ENCODE results near the gene TCF7L1. TPM values are rescaled to one million over a fixed set of nuclear protein-coding genes. Genes with fewer than 3 reads are reported as not detected.
"Not testable (repeated sequence)": the region's sequence is repeated elsewhere in the genome, so short reads cannot be mapped to it uniquely, and the experiment has no call there.

The TCF7L1 gene
- total RNA-seq, 2 experiments from 2014 or later, result not detected

DNA sequence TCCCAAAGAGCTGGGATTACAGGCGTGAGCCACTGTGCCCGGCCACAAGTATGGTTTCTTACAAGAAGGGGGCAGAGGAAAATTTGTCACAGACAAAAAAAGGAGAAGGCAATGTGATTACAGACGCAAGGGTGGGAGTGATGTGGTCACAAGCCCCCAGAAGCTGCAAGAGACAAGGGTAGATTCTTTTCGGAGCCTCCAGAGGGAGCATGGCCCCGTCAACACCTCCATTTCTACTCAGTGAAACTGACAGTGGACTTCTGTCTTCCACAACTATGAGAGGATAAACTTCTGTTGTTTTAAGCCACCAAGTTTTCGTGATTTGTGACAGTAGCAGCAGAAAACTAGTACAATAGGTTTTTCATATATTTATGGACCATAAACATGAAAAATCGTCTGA lies 2.1 kb upstream of the TCF7L1 start:
- CTCF ChIA-PET, result no interaction called here

GRCh38 chr2:85132397-85132796 lies 795 bp upstream of the TCF7L1 start:
- ChIA-PET POLR2A (no interaction called here), CTCF (interaction anchor here (0.8 to 1.1 kb wide), 2 partner anchors 25 to 164 kb away, joined by 3 read pairs; no protein-coding TSS in a partner anchor)

More for the DNA sequence above, 2.1 kb upstream of the TCF7L1 start:
- POLR2A ChIA-PET, result no interaction called here

GRCh38 chr2:85133751-85134254 lies 611 bp downstream of the TCF7L1 start:
- POLR2A ChIA-PET, result no interaction called here
- CTCF ChIA-PET, result no interaction called here

DNA sequence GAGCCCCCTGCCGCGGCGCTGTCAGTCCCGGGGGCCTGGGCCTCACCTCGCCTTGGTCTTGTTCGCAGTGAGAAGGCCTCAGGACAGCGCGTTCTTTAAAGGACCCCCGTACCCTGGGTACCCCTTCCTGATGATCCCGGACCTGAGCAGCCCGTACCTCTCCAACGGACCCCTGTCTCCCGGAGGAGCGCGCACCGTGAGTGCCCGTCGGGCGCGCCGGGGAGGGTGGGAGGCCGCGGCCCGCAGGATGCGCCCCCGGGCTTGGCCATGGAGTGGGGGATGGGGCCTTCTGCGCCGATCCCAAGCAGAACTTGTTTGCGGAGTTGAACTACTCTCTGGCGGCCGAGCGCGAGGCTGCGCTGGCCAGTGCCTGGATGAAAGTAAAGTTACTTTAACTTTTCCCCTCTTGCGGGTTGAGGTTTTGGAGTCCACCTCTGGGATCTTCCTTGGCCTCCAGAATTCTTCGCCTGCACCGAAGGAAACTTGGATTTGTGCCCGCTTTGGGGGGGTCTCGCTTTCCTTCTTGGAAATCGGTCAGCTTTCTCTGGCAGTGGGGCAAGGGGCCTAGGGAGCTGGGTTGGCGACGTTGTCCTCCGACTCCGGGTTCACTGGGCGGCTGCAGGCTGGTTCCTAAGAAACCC lies 1.2 kb downstream of the TCF7L1 start:
- POLR2A ChIA-PET, result no interaction called here

GRCh38 chr2:85134896-85135659 lies 1.9 kb downstream of the TCF7L1 start:
- CTCF ChIA-PET, result no interaction called here

More for the DNA sequence above, 1.2 kb downstream of the TCF7L1 start:
- CTCF ChIA-PET, result no interaction called here

DNA sequence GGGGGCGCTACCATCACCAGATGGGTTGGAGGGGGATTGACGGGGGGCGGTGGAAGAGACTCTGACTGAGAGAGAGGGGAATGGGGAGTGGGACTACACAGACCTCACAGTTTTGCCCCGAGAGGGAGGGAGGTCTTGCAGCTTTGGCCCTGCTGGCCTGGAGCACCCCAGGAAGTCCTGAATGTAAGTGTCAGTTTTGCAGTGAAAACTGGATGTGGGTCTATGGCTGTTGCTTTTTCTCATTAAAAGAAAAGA lies 2.4 kb downstream of the TCF7L1 start:
- POLR2A ChIA-PET, result no interaction called here
- CTCF ChIA-PET, result no interaction called here

More at GRCh38 chr2:85134896-85135659, 1.9 kb downstream of the TCF7L1 start:
- POLR2A ChIA-PET, result no interaction called here

DNA sequence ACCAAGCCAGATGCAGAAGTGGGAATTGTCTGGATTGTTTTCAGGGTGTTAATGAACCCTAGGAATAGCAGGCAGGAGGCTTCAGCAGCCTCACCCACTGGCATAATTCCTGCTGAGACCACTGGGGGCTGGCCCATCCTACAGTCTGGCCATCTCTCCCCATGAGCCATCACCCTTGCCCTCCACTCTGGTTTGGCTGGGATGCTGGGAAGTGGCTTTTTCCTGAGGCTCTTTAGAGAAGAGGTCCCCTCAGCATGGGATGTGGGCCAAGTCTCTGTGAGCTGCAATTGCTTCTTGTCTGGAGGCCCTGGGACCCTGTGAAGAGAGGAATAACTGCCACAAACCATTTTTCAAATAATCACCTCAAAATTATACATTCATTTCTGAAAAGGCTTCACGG lies 4.0 kb downstream of the TCF7L1 start:
- ChIA-PET POLR2A (no interaction called here), CTCF (no interaction called here)

GRCh38 chr2:85143463-85144082 lies 10.4 kb downstream of the TCF7L1 start:
- CTCF ChIA-PET, result interaction anchor here (0.5 kb wide), 1 partner anchor 1747 kb away, joined by 4 read pairs; no protein-coding TSS in a partner anchor
- POLR2A ChIA-PET, result no interaction called here

DNA sequence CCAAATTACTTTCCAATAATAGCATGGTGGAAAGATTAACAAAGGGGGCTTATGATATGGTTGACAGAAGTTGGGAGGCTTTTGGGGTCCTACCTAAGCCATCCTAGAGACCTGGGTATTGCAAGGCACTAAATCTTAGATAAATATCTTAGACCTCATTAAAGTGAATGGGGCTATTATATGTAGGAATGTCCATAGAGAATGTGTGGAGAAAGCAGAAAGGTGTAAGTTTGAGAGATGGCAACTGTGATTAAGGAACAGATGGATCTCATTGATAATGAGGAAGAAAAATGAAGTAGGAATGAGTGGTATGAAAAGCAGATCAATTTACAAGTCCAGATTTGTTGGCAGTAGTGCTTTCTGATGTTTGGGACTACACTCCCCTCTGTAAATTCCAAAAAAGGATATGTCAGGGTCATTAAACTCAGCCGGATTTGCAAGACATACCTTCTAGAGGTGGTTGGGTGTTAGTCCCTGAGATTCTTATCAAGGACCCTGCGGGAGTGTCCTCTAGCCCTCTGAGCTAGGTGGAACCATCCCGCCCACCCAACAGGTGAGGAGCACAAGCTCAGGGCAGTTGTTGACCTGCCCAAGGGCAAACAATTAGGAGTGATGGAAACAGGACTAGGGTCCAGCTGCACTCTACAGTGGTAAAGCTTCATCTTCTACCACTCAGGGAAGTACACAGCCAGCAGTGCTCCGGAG lies 12.1 kb downstream of the TCF7L1 start:
- CTCF ChIA-PET, result no interaction called here
- POLR2A ChIA-PET, result no interaction called here

DNA sequence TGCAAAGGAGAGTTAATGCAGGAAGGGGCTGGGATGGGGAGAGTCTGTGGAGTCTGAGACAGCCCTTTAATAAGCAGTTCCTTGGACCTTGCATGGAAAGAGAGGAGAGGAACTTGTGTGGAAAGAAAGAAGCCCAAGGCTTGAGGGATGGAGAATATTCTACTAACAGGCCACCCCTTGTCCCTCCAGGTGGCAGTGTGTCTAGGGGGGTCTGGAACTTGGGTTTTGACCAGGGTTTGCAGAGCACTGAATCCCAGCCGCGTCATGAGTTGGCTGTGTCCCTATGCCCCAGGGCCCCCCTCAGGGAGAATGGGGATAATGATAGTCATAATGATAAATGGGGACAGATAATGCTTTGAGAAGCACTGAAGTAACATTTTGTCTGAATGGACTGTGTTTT lies 15.0 kb downstream of the TCF7L1 start:
- POLR2A ChIA-PET, result no interaction called here
- CTCF ChIA-PET, result no interaction called here

DNA sequence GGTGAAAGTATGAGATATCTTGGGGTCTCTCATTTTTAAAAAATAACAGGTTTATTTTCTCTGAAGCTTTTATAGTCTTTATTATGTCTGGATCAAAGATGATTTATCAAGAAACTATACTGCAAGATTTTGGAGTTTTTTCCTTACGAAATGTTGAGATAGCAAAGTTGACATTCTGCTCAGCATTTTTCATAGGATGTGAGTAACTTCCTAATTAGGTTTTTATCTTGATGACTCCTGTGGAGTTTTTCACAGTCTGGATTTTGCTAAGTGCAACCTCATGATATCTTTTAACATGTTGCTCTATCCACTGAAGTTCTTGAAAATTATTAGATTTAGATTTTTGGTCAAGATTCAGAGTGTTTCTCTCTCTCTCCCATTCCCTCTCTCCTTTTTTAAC lies 17.8 kb downstream of the TCF7L1 start:
- CTCF ChIA-PET, result no interaction called here
- POLR2A ChIA-PET, result interaction anchor here (0.6 kb wide), 1 partner anchor 122 kb away, joined by 3 read pairs; no protein-coding TSS in a partner anchor

GRCh38 chr2:85152895-85153294 lies 19.7 kb downstream of the TCF7L1 start:
- POLR2A ChIA-PET, result no interaction called here
- CTCF ChIA-PET, result no interaction called here

GRCh38 chr2:85154048-85154753 lies 21.0 kb downstream of the TCF7L1 start:
- CTCF ChIA-PET, result no interaction called here
- POLR2A ChIA-PET, result no interaction called here

DNA sequence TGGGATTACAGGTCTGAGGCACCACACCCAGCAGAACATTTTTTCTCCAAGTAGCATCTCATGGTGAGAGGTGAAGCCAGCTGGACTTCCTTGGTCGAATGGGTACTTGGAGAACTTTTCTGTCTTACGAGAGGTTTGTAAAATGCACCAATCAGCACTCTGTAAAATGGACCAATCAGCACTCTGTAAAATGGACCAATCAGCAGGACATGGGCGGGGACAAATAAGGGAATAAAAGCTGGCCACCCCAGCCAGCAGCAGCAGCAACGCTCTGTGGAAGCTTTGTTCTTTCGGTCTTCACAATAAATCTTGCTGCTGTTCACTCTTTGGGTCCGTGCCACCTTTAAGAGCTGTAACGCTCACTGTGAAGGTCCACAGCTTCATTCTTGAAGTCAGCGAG lies 21.9 kb downstream of the TCF7L1 start:
- POLR2A ChIA-PET, CTCF ChIA-PET: not testable (repeated sequence)

DNA sequence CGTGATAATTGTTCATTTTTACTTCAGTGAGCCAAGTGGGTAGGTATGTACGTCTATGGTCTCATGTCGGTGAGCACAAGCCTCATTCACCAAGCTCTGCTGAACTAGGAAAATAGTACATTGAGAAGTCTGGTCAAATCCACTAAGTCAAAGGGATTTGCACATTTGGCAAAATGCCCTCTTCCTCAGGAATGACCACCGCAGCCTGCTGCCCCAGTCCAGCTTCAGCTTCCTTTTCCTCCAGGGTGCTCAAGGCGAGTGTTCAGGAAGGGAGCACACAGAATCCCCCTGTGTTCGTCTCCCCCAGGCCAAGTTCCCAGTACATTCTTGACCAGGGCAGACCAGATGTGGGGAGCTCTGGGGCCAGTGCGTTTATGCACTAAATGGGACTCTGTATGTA lies 23.0 kb downstream of the TCF7L1 start:
- ChIA-PET CTCF (no interaction called here), POLR2A (no interaction called here)

GRCh38 chr2:85156619-85157018 lies 23.4 kb downstream of the TCF7L1 start:
- POLR2A ChIA-PET, result no interaction called here
- CTCF ChIA-PET, result no interaction called here

- ChIA-PET POLR2A (no interaction called here), CTCF (interaction anchor here (1.1 kb wide), 1 partner anchor 25 kb away, joined by 3 read pairs; no protein-coding TSS in a partner anchor)
These were observed 24.2 kb downstream of the TCF7L1 start for GRCh38 chr2:85157345-85157744.

GRCh38 chr2:85158559-85159273 lies 25.5 kb downstream of the TCF7L1 start:
- ChIA-PET POLR2A (no interaction called here), CTCF (interaction anchor here (0.7 kb wide), 1 partner anchor 13 kb away, joined by 3 read pairs; no protein-coding TSS in a partner anchor)

GRCh38 chr2:85159589-85159988 lies 26.4 kb downstream of the TCF7L1 start:
- CTCF ChIA-PET, result no interaction called here
- POLR2A ChIA-PET, result no interaction called here

All from activated CD8-positive, alpha-beta memory T cell treated with anti-CD3 and anti-CD28 coated beads for 36 hours (primary cell).